IMR-90 (cell line): ENCODE results near the gene TFB1M. TPM values are rescaled to one million over a fixed set of nuclear protein-coding genes. Genes with fewer than 3 reads are reported as not detected.

Experiments used
- ATAC-seq: fragments of 200-7000 bp; cut with Tn5 transposase; 2 replicates; pipeline ENCODE4 v1.9.1; 2020; ENCODE audit warnings: low read depth, mild to moderate bottlenecking, moderate library complexity
- BruUV-seq: library from RNA; stranded (reverse); fragments of 400-500 nt; replicated peaks from 2 replicates; lab custom pipeline; 2021; lab: Mats Ljungman, UMichigan
- CTCF ChIA-PET: fragments of 300-600 bp; formaldehyde crosslinking; extraction: SDS; loops from one replicate; lab custom pipeline; 2021; ENCODE audit warnings: antibody characterized with exemption; lab: Yijun Ruan, JAX
- POLR2A ChIA-PET: fragments of 300-600 bp; sonication (Branson Sonifier 250); formaldehyde crosslinking; loops from one replicate; lab custom pipeline; 2022; ENCODE audit warnings: antibody characterized with exemption; ENCODE audit not compliant: unreplicated experiment; lab: Charles Lee
- DNase-seq: peaks from one replicate; pipeline ENCODE4 v3.0.0; 2013
- H2AFZ ChIP-seq: replicated peaks from 2 replicates; pipeline ENCODE3; 2013; ENCODE audit warnings: low read length, mild to moderate bottlenecking; ENCODE audit not compliant: poor library complexity
- H2AK5ac ChIP-seq: 2 replicates; pipeline ENCODE4 v1.6.1; 2013; ENCODE audit warnings: low read depth, low read length, inconsistent platforms
- H2AK9ac ChIP-seq: replicated peaks from 2 replicates; pipeline ENCODE3; 2013; ENCODE audit warnings: mild to moderate bottlenecking, low read depth, low read length, moderate library complexity; ENCODE audit not compliant: poor library complexity
- H2BK120ac ChIP-seq: 2 replicates; pipeline ENCODE4 v1.6.1; 2013; ENCODE audit warnings: low read depth, low read length, inconsistent platforms
- H2BK15ac ChIP-seq: 3 replicates; pipeline ENCODE4 v1.6.1; 2013; ENCODE audit warnings: low read depth, low read length, inconsistent platforms
- H2BK20ac ChIP-seq: 2 replicates; pipeline ENCODE4 v1.6.1; 2013; ENCODE audit warnings: low read depth, mild to moderate bottlenecking, inconsistent platforms, low read length, moderate library complexity
- H2BK5ac ChIP-seq: 2 replicates; pipeline ENCODE4 v1.6.1; 2013; ENCODE audit warnings: mild to moderate bottlenecking, low read depth, low read length, inconsistent platforms; ENCODE audit not compliant: poor library complexity, severe bottlenecking
- H3K14ac ChIP-seq: replicated peaks from 2 replicates; pipeline ENCODE4 v1.6.1; 2013; ENCODE audit warnings: low read depth, low read length, inconsistent platforms
- H3K18ac ChIP-seq: 2 replicates; pipeline ENCODE4 v1.6.1; 2013; ENCODE audit warnings: low read depth, low read length, control low read depth
- H3K23ac ChIP-seq: 2 replicates; pipeline ENCODE4 v1.6.1; 2013; ENCODE audit warnings: low read depth, low read length, inconsistent platforms
- H3K27ac ChIP-seq: 2 replicates; pipeline ENCODE4 v1.5.1; 2013; ENCODE audit warnings: mild to moderate bottlenecking, control low read depth, low read length; ENCODE audit not compliant: insufficient read depth
- H3K27me3 ChIP-seq: 2 replicates; pipeline ENCODE4 v1.6.1; 2013; ENCODE audit warnings: low read length; ENCODE audit not compliant: control insufficient read depth, insufficient read depth
- H3K36me3 ChIP-seq: 2 replicates; pipeline ENCODE4 v1.6.1; 2013; ENCODE audit warnings: low read length, mixed read lengths; ENCODE audit not compliant: control insufficient read depth, insufficient read depth
- H3K4ac ChIP-seq: 2 replicates; pipeline ENCODE4 v1.6.1; 2013; ENCODE audit warnings: low read depth, low read length, inconsistent platforms
- H3K4me1 ChIP-seq: 2 replicates; pipeline ENCODE4 v1.6.1; 2013; ENCODE audit warnings: low read length, mixed read lengths; ENCODE audit not compliant: control insufficient read depth, insufficient read depth
- H3K4me2 ChIP-seq: 2 replicates; pipeline ENCODE4 v1.6.1; 2013; ENCODE audit warnings: low read depth, mild to moderate bottlenecking, control low read depth, low read length, moderate library complexity
- H3K4me3 ChIP-seq: 2 replicates; pipeline ENCODE4 v1.5.1; 2013; ENCODE audit warnings: low read depth, mild to moderate bottlenecking, control low read depth, low read length, moderate library complexity; ENCODE audit not compliant: insufficient read depth
- H3K56ac ChIP-seq: 2 replicates; pipeline ENCODE4 v1.6.1; 2013; ENCODE audit warnings: low read length, inconsistent platforms; ENCODE audit not compliant: insufficient read depth; ENCODE audit errors: extremely low read depth
- H3K79me1 ChIP-seq, 2 experiments: 2 replicates each; pipeline ENCODE4 v1.6.1; 2013; ENCODE audit warnings: low read length in 2 of 2, inconsistent platforms in 1 of 2, low read depth in 1 of 2
- H3K9ac ChIP-seq: 2 replicates; pipeline ENCODE4 v1.6.1; 2013; ENCODE audit warnings: low read depth, low read length, control low read depth
- H3K9me1 ChIP-seq: 2 replicates; pipeline ENCODE4 v1.6.1; 2013; ENCODE audit warnings: low read length, inconsistent platforms; ENCODE audit not compliant: insufficient read depth
- H3K9me3 ChIP-seq: 2 replicates; pipeline ENCODE4 v1.6.1; 2013; ENCODE audit warnings: low read length; ENCODE audit not compliant: control insufficient read depth, insufficient read depth
- H4K20me1 ChIP-seq: 2 replicates; pipeline ENCODE4 v1.6.1; 2013; ENCODE audit warnings: low read length, inconsistent platforms; ENCODE audit not compliant: insufficient read depth
- H4K5ac ChIP-seq: 2 replicates; pipeline ENCODE4 v1.6.1; 2013; ENCODE audit warnings: mild to moderate bottlenecking, low read depth, low read length, control low read depth
- H4K8ac ChIP-seq, 2 experiments: 2 replicates each; pipeline ENCODE4 v1.6.1; 2013; ENCODE audit warnings: low read depth in 2 of 2, low read length in 2 of 2, control low read depth in 1 of 2, inconsistent platforms in 1 of 2
- H4K91ac ChIP-seq: 2 replicates; pipeline ENCODE4 v1.6.1; 2013; ENCODE audit warnings: low read depth, low read length, inconsistent platforms; ENCODE audit not compliant: insufficient read depth
- CEBPB ChIP-seq: IDR thresholded peaks from 2 replicates; pipeline ENCODE4 v1.6.1; 2012; ENCODE audit warnings: low read depth, low read length, improper control_type of control experiment
- CHD1 ChIP-seq: IDR thresholded peaks from 2 replicates; pipeline ENCODE4 v1.6.1; 2012; ENCODE audit warnings: low read depth, low read length, improper control_type of control experiment
- FOS ChIP-seq: fragments of 150-350 bp; IDR thresholded peaks from 2 replicates; pipeline ENCODE4 v1.6.1; 2016; ENCODE audit warnings: low read depth, low read length
- MAFK ChIP-seq: IDR thresholded peaks from 2 replicates; pipeline ENCODE4 v1.6.1; 2012; ENCODE audit warnings: low read depth, low read length, improper control_type of control experiment
- MAZ ChIP-seq: IDR thresholded peaks from 2 replicates; pipeline ENCODE4 v1.6.1; 2012; ENCODE audit warnings: low read depth, mild to moderate bottlenecking, low read length, improper control_type of control experiment, moderate library complexity, borderline replicate concordance
- NFE2L2 ChIP-seq: fragments of 150-350 bp; IDR thresholded peaks from 2 replicates; pipeline ENCODE4 v1.6.1; 2016; ENCODE audit warnings: low read depth, mild to moderate bottlenecking, low read length
- RAD21 ChIP-seq: IDR thresholded peaks from 2 replicates; pipeline ENCODE4 v1.6.1; 2012; ENCODE audit warnings: low read length, improper control_type of control experiment
- RCOR1 ChIP-seq: IDR thresholded peaks from 2 replicates; pipeline ENCODE4 v1.6.1; 2012; ENCODE audit warnings: mild to moderate bottlenecking, low read length, improper control_type of control experiment; ENCODE audit not compliant: insufficient replicate concordance
- RFX5 ChIP-seq: IDR thresholded peaks from 2 replicates; pipeline ENCODE4 v1.8.0; 2012; ENCODE audit warnings: low read depth, mild to moderate bottlenecking, low read length, moderate library complexity
- SMC3 ChIP-seq: fragments of 150-350 bp; IDR thresholded peaks from 2 replicates; pipeline ENCODE4 v1.6.1; 2016; ENCODE audit warnings: low read depth, mild to moderate bottlenecking, antibody characterized with exemption, low read length, moderate library complexity
- USF2 ChIP-seq: fragments of 150-350 bp; IDR thresholded peaks from 2 replicates; pipeline ENCODE4 v1.6.1; 2017; ENCODE audit warnings: mild to moderate bottlenecking, antibody characterized with exemption, low read length, low read depth
- WGBS, 2 experiments: methylation state at CpG; one replicate each; pipeline versions ENCODE4 v1.1.5 to v1.1.7; 2013; ENCODE audit warnings: missing lambda C conversion rate in 2 of 2; ENCODE audit not compliant: insufficient read length in 1 of 2; ENCODE audit errors: extremely low coverage in 2 of 2; 5-methylcytosine and 5-hydroxymethylcytosine counted together
- dilution Hi-C: fragments of 300-500 bp; cut with HindIII; formaldehyde crosslinking; loops from one replicate; pipeline ENCODE4 v1.14.3; 2018; ENCODE audit warnings: low sequenced_read_pairs; ENCODE audit not compliant: unreplicated experiment
- in situ Hi-C: fragments of 300-500 bp; cut with MboI; formaldehyde crosslinking; loops from 3 replicates; pipeline ENCODE4 v1.14.3; 2019; ENCODE audit warnings: low sequenced_read_pairs, inconsistent platforms, mixed read lengths
- intact Hi-C: fragments of 100-400 bp; cut with micrococcal nuclease; formaldehyde crosslinking; loops from 2 replicates; pipeline ENCODE4 v1.10.0; 2022
- polyA plus RNA-seq, 3 experiments: library from polyadenylated mRNA; depleted of rRNA; stranded (reverse); fragments of >200 nt; gene quantifications; 2 replicates each; pipeline ENCODE4 v1.2.3, GENCODE V29; 2012; ENCODE audit warnings: low replicate concordance in 1 of 3
- total RNA-seq: library from RNA; depleted of rRNA; stranded (reverse); fragments of >200 nt; gene quantifications from 2 replicates; pipeline ENCODE4 v1.2.3, GENCODE V29; 2012
- TF ChIP-seq, protein P1 (sequence below): conservative IDR thresholded peaks from 2 replicates; pipeline ENCODE4 v1.5.1; 2012; ENCODE audit warnings: mild to moderate bottlenecking, low read depth, low read length, improper control_type of control experiment
- TF ChIP-seq, protein P2 (sequence below): fragments of 150-350 bp; IDR thresholded peaks from 2 replicates; pipeline ENCODE4 v1.6.1; 2016; ENCODE audit warnings: low read depth, mild to moderate bottlenecking, low read length, moderate library complexity, borderline replicate concordance

Gene TFB1M
- total and polyA plus RNA-seq, 2 of the 4 experiments (the other 2 are of a cell fraction) = 18.1 to 22.4 TPM

DNA sequence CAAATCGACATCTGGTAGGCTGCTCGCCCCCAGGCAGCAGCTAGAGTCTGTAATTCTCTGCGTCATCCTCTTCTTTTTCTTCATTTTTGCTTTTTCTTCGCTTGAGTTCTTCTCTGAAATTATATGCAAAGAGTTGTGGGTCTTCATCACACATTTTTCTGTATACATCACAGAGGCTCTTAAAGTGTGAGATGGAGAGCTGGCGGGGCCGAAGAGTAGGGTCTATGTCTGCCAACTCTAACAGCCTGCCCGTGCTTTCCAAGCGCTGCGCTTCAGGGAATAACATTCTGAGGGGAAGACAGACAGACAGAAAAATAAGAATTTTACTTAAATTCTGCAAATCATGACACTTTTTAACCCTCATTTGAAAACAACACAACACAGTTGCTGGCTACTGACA lies 56.5 kb downstream of the TFB1M start:
- intact Hi-C loops = no loop called here
- POLR2A ChIA-PET = no interaction called here
- H3K27ac ChIP-seq = no peak overlapping the region
- DNase-seq (no peak), ATAC-seq (no peak)
- H2BK15ac ChIP-seq = no peak overlapping the region
- peaks cover 13% of the 10 kb centered on the region for H3K9me1 ChIP-seq
- no peak overlapping the region for H4K8ac ChIP-seq
- no TSS peak for BruUV-seq
- H2AK9ac ChIP-seq = no peak overlapping the region
- H3K9ac ChIP-seq = no peak overlapping the region
- peaks cover 28% of the 10 kb centered on the region for H3K36me3 ChIP-seq
- no peak for TF ChIP-seq CEBPB
- TF ChIP-seq CHD1 = no peak
- no peak for TF ChIP-seq SMC3
- no peak for TF ChIP-seq MAFK
- no peak for TF ChIP-seq MAZ
- no peak for TF ChIP-seq RFX5
- TF ChIP-seq FOS = no peak
- TF ChIP-seq, protein P1, sequence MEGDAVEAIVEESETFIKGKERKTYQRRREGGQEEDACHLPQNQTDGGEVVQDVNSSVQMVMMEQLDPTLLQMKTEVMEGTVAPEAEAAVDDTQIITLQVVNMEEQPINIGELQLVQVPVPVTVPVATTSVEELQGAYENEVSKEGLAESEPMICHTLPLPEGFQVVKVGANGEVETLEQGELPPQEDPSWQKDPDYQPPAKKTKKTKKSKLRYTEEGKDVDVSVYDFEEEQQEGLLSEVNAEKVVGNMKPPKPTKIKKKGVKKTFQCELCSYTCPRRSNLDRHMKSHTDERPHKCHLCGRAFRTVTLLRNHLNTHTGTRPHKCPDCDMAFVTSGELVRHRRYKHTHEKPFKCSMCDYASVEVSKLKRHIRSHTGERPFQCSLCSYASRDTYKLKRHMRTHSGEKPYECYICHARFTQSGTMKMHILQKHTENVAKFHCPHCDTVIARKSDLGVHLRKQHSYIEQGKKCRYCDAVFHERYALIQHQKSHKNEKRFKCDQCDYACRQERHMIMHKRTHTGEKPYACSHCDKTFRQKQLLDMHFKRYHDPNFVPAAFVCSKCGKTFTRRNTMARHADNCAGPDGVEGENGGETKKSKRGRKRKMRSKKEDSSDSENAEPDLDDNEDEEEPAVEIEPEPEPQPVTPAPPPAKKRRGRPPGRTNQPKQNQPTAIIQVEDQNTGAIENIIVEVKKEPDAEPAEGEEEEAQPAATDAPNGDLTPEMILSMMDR = no peak
- no peak for TF ChIP-seq RCOR1
- TF ChIP-seq NFE2L2 = no peak
- TF ChIP-seq, protein P2, sequence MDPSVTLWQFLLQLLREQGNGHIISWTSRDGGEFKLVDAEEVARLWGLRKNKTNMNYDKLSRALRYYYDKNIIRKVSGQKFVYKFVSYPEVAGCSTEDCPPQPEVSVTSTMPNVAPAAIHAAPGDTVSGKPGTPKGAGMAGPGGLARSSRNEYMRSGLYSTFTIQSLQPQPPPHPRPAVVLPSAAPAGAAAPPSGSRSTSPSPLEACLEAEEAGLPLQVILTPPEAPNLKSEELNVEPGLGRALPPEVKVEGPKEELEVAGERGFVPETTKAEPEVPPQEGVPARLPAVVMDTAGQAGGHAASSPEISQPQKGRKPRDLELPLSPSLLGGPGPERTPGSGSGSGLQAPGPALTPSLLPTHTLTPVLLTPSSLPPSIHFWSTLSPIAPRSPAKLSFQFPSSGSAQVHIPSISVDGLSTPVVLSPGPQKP = no peak
- TF ChIP-seq RAD21 = no peak
- no peak for TF ChIP-seq USF2
- in situ Hi-C loops = no loop called here
- H3K4me1 ChIP-seq = peaks cover 10% of the 10 kb centered on the region
- H4K5ac ChIP-seq = no peak overlapping the region
- no CpG with 5 or more reads among the region's 9 CpGs for WGBS, 2 experiments
- H4K20me1 ChIP-seq = no peaks in the 10 kb centered on the region
- no peak overlapping the region for H3K4me3 ChIP-seq
- no peak overlapping the region for H3K4ac ChIP-seq
- dilution Hi-C loops = no loop called here
- H3K4me2 ChIP-seq = no peak overlapping the region
- no peaks in the 10 kb centered on the region for H3K9me3 ChIP-seq
- no peak overlapping the region for H4K91ac ChIP-seq
- no peak overlapping the region for H3K14ac ChIP-seq
- H3K56ac ChIP-seq = no peak overlapping the region
- no peak overlapping the region for H2BK120ac ChIP-seq
- H2BK20ac ChIP-seq = no peak overlapping the region
- H3K18ac ChIP-seq = no peak overlapping the region
- peaks cover 4 to 15% of the 10 kb centered on the region in 2 experiments; a peak in 3 of 4 replicates for H3K79me1 ChIP-seq
- H2AK5ac ChIP-seq = no peak overlapping the region
- CTCF ChIA-PET = no interaction called here
- no peak overlapping the region for H2AFZ ChIP-seq
- H3K23ac ChIP-seq = no peak overlapping the region
- H2BK5ac ChIP-seq = no peak overlapping the region
- no peaks in the 10 kb centered on the region for H3K27me3 ChIP-seq
